HG03442 (cell line): ENCODE results near the gene VIPR2.
"Not testable (repeated sequence)": the region's sequence is repeated elsewhere in the genome, so short reads cannot be mapped to it uniquely, and the experiment has no call there.

Experiments used
- ATAC-seq: cut with Tn5 transposase; IDR thresholded peaks from one replicate; pipeline ENCODE4 v1.9.1; 2021; ENCODE audit warnings: mild to moderate bottlenecking, moderate library complexity; ENCODE audit not compliant: unreplicated experiment

Gene VIPR2

DNA sequence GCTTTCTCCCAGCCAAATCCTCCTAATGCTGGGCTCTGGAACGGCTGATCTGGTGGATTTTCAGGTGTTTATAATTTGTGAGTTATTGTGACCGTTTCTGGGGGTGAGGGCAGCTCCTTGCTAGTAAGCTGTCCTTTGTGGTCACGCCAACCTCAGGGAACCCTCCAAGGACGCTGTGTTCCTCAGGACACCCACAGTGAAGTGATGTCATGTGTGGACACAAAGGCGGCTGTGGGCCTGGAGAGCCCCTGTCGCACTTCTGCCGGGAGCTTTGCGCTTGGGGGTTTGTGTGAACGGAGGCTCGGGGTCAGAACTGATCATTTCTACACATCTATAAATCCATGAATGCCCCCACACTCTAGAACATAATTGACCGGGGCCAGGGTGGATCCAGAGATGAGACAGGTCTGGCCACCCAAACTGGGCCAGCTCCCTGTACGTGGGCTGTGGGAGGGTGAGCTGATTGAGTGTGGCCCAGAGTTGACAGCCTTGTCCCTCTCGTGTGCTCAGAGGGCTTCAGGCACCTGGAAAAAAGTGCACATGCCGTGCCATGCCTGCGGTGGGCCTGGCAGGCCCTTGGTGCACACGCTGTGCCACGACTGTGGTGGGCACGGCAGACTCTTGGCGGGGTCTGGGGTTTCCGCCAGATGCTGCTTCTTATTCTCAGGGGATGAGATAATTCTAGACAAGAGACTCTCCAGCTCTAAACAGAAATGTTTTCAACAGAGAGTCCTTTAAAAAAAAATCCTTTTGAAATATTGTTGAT, 130.2 kb downstream of the VIPR2 start:
- no peak for ATAC-seq

DNA sequence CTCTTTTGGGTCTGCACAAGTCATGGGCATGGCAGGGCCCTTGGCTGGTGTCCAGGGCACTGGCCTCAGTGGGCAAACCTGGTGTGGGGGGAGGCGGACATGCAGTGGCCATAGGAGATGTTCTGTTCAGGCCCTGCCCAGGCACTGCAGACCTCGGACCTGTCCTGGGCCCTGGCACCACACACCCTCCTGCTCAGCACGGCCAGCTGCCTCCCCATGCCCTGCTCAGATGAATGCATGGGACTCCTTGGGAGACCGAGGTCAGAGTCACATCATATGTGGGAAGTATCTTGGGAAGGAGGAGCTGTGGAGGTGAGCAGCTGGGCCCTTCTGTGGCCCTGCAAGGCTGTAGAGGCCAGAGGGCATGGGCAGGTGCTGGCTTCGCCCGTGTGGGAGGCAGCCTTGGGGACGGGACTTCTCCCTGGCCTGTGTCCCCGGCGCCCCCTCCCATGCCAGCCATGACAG, 130.8 kb downstream of the VIPR2 start:
- ATAC-seq = no peak

DNA sequence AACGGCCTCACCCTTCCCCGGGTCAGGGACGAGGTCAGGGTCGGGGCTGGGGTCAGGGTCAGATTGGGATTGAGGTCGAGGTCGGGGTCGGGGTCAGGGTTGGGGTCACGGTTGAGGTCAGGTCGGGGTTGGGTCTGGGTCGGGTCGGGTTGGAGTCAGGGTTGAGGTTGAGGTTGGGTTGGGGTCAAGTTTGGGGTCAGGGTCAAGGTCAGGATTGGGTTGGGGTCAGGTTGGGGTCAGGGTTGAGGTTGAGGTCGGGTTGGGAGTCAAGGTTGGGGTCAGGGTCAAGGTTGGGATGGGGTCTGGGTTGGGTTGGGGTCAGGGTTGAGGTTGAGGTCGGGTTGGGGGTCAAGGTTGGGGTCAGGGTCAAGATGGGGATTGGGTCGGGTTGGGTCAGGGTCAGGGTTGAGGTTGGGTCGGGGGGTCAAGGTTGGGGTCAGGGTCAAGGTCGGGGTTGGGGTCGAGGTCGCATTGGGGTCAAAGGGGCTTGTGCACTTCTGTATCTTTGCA, 131.4 kb downstream of the VIPR2 start:
- no peak for ATAC-seq

DNA sequence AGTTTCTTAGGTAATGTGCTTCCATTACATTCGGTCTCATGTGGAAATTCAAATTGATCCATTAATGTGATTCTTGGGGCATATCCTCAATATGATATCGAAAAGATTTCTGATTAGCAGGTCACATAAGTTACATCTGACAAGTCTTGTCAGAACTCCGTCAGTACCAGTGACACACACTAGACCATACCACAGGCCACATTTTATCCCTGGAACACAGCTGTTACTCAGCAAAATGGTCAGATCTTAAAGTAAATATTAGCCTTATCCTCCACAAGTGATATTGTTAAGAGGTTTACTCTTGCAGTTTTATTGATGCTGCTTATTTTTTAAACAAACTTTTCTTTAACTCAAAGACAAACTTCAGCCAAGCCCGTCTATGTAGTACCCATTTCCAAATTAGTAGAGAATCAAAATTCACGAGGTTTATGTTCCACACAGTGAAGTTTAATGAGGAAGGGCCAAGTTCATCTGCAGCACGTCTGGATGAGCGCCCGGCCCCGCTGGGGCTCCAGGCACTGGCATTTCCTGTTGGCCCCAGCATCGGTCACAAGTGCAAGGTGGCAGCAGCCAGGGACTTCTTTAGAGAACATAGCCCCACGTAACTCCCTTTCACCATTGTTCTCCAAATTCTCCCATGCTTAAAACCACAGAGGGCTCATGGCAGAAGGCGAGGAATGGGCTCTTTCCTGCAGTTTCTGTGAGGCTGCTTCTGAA, 132.2 kb downstream of the VIPR2 start:
- ATAC-seq = no peak

DNA sequence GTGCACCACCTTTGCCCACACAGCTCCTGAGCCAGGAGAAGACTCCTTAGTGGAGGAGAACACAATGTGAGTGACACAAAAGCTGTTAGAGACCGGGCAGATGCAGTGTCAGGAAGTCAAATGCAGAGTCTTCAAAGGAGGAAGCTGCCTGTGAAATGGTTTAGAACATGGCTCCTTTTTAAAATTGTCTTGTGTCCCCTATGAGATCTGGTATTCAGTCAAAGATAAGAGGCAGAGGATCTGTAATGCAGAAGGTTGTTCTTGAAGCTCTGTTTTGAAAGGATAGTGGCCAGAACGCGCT, 133.0 kb downstream of the VIPR2 start:
- ATAC-seq = no peak

DNA sequence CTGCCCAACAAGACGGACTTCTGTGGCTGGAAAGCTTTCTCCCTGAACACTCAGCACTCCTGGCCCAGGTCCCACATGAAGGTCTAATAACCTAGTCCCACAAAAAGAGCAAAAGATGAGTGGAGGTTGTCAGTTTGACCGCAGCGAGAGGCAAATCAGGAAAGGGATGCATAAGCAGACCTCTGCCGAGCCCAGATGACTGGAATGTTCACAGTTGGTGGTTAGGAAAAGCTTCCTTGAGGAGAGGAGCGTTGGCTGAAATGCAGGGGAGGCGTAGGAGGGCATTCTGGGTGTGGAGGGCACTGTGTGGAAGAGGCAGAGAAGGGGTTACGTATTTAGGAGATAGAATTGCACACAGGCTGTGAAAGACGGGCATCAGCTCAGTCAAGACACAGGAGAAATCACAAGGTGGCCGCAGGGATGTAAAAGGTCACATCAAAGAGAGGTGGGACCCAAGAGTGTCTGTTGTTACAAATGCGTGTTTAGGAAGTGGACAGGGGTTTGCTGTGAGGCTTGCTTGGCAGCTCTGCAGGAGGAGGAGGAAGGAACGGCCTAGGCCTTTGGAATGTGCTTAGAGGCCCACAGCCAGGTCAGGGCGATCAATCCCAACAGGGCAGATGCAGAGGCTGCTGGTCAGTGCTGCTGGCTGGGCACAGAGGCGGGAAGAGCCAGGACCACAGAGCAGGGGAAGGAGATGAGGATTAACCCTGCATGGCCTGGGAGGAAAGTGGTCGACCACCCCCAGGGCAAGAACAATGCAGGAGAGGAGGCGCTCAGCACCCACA, 133.5 kb downstream of the VIPR2 start:
- no peak for ATAC-seq

DNA sequence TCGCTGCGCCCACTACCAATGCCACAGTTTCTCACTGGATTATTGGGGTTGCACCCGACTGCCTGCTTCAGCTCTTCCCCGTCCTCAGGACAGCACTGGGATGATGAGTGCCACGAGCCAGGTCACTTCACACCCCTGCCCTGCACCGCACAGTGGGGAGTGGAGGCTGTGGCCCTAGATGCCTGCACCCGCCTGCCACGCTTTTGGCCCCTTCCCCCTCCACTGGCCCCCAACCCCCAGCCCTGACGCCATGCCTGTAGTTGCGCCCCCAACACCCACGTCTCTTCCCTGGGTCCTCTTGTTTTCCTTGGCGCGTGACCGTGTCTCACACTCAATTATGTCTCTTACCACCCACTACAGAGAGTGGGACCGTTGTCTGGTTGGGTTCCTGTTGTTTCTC, 134.3 kb downstream of the VIPR2 start:
- no peak for ATAC-seq

DNA sequence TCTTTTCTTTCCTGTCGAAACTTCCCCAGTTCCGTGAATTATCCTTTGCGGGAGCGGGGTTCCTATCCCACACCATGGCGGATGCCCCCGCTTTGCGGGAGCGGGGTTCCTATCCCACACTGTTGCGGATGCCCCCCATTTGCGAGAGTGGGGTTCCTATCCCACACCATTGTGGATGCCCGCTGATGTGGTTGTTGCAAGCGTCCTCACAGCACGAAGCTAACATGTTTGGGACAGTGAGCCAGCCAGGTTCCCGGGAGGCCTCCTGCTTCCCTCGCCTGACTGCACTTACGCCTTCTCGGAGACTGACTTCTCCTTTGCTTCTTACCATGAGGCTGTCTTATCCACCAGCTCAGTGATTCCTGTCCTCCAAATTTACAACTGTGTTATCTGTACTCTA, 134.7 kb downstream of the VIPR2 start:
- no peak for ATAC-seq

DNA sequence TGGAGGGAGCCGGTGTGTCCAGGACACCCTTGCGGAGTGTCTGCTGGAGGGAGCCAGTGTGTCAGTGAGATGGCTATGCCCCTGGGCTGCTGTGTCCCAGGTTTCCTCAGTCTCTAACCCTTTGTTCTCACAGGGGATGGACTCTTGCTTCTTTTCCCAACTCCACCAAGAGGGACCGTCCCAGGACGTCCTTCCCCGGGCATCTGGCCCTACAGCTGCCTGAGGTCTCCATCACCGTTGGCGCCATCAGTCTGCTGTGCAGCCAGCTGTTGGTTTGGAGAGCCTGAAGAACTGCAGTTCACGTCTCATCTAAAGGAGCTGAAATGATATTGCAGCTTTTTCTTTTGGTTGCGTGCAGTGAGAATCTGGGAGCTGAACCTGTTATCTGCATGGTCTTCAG, 136.2 kb downstream of the VIPR2 start:
- ATAC-seq = no peak

DNA sequence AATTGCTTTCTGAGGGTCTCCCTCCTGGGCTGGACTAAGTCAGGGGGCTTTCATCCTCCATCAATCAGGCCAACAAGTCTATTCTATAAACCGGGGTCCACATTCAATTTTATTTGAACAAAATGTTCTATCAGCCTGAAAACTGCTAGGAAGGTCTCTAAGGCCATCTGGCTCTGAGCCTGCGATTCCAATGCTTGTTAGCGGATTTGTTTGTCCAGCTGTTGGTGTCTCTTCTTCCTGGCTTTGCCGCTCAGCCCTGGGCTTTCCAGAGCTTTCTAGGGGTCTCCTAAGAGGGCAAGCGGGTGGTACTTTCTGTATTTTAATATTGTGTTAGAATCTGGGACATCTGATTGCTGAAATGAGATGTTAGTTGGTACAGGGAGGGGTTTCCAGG, 136.7 kb downstream of the VIPR2 start:
- ATAC-seq = no peak

DNA sequence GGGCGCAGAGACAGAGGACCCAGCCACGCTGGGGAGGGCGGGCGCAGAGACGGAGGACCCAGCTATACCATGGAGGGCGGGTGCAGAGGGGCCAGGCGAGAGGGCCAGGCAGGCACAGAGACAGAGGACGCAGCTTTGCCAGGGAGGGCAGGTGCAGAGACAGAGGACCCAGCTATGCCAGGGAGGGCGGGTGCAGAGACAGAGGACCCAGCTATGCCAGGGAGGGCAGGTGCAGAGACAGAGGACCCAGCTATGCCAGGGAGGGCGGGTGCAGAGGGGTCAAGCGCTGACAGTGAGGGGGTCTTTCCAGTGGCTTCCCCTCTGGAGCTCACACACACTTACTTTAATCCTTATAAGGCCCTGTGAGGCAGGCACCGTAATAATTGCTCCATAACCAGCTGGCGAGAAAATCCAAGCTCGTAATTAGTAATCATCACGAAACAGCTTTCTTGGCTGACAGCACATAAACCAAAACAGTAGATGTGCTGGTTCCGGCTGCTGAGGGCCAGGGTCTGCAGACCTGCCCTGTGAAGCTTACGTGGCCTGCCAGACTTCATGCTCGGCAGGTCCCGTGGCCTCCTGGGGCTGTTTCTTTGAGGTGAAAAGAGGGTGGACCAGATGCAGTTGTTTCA, 137.2 kb downstream of the VIPR2 start:
- no peak for ATAC-seq

DNA sequence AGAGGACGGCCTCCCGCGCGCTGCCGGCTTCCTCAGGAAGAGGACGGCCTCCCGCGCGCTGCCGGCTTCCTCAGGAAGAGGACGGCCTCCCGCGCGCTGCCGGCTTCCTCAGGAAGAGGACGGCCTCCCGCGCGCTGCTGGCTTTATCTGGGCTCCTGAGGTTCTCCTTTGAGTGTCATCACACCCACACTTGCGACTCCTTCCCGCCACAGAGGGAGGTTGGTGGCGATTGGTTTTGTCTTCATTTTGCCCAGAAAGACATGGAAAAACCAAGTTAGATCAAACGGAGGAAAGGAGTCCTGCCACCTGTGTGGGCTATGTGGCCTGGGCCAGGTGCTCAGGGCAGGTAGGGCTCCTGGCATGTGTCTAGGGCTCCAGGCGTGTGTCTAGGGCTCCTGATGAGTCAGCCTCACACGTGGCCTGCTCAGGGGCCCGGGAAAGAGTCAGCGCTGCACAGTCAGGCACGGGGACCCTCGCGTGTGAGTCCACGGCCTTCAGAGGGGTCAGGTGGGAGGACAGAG, 138.0 kb downstream of the VIPR2 start:
- ATAC-seq = no peak

DNA sequence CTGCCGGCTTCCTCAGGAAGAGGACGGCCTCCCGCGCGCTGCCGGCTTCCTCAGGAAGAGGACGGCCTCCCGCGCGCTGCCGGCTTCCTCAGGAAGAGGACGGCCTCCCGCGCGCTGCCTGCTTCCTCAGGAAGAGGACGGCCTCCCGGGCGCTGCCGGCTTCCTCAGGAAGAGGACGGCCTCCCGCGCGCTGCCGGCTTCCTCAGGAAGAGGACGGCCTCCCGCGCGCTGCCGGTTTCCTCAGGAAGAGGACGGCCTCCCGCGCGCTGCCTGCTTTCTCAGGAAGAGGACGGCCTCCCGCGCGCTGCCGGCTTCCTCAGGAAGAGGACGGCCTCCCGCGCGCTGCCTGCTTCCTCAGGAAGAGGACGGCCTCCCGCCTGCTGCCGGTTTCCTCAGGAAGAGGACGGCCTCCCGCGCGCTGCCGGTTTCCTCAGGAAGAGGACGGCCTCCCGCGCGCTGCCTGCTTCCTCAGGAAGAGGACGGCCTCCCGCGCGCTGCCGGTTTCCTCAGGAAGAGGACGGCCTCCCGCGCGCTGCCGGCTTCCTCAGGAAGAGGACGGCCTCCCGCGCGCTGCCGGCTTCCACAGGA, 138.6 kb downstream of the VIPR2 start:
- ATAC-seq = not testable (repeated sequence)

DNA sequence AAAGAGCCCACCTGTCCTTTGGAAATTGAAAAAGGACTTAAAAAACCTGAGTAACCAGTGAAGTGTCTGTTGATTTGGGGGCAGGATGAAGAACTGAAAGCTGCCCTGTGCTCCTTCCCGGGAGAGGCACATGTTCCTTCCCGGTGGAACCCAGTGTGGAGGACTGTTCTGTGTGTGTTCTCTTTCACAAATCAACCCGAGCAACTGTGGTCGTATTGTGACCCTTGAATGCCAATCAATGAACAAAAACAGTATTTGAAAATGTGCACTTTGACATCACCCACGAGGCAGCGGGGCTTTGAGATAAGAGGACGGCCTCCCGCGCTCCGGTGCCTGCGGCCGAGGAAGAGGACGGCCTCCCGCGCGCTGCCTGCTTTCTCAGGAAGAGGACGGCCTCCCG, 139.0 kb downstream of the VIPR2 start:
- ATAC-seq = no peak

DNA sequence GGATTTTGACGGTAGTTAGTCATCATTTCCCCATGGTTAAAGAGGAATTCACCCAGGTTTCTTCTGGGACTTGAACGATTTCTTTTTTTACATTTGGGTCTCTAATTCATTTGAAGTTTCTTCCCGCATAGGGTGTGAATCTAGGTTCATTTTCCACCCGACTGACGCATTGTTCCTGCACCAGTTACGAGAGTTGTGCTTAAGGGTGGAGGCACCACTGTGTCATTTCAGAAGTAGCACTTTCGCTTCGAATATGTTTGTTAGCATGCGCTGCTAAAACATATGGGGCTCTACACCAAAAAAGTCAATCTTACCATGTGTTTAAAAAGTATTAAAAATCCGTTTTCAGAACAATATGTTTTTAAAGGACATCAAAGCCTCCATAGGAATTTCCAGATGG, 140.3 kb downstream of the VIPR2 start:
- ATAC-seq = no peak

DNA sequence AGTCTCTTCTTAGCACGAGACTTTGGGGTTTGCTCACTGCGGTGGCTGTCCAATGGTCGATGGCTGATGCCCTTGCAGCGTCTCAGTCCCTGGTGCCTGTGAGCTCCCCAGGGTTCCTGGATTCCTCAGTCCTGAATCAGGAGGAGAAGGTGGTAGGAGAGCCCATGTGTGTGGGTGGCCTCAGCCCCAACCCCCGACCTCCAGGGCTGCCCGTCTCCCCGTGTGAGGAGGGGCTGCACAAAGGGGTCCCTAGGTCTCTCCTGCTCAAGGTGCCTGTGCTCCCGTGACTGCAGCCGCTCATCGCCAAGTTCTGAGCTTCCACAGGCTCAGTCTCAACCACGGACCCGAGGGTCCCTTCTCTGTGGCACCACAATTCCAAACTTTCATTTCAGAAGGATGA, 142.9 kb downstream of the VIPR2 start:
- no peak for ATAC-seq

DNA sequence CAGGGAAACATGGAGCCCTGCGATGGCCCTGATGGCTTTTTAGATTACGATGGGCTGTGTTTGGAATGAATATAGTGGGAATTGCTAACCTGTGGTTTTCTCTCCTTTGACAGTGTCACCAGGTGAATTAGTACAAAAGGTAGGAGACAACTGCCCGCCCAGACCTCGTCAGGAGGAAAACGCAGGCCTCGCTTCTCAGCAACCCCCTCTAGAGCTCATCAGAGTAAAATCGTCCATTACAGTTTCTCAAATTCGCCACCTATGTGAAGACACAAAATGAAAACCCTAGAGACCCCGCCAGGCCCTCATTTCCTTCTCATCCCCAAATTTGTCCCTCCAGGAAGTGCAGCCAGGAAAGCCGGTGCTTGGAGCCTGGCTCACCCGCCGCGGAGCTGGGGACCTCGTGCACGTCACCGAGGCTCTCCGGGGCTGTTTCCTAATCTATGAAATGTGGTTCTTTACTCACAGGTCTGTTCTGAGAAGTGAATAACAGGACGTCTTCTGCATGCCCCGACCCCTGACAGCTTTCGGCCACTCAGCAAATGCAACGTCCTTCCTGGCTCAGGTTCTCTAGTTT, 143.7 kb downstream of the VIPR2 start:
- ATAC-seq = no peak

DNA sequence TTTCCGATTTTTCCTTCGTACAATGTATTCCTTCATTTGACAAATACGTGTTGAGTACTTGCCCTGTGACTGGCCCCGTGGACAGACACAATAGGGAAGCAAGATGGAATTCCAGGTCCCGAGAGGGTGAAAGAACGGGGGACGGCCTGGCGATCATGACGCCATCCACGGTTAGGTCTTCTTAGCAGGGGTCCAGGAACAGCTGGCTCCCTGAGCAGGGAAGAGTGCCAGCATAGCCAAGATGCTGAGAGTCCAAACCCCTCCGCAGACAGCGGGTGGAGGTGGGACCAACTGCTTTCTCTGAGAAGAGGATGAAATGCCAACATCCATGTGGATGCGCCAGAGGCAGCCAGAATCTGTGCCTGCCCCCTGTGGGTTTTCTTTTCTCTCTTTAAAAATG, 144.6 kb downstream of the VIPR2 start:
- no peak for ATAC-seq

DNA sequence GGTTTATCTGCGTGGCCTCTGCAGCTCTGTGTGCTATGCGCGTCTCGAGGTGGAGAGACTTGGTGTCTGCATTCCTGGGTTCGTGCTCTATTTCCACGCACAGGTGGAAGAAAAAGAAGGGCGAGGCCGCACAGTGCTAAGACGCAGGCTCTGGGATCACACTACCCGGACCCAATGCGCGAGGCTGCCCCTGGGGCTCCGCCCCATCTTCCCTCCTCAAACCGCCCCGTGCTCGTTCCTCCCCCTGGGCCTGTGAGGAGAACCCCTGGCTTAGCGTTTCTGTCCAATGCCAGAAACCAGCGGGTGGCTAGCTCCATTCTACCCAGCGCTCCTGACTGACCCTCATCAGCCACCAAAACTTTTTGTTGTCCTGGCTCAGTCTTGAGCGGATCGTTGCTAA, 145.2 kb downstream of the VIPR2 start:
- ATAC-seq = no peak

DNA sequence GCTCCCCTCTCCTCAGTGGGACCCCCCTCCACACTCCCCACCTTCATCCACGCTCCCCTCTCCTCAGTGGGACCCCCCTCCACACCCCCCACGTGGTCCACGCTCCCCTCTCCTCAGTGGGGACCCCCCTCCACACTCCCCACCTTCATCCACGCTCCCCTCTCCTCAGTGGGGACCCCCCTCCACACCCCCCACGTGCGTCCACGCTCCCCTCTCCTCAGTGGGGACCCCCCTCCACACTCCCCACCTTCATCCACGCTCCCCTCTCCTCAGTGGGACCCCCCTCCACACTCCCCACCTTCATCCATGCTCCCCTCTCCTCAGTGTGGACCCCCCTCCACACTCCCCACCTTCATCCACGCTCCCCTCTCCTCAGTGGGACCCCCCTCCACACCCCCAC, 146.4 kb downstream of the VIPR2 start:
- ATAC-seq = not testable (repeated sequence)
